OCI-LY7 (cell line): ENCODE results near the gene UBE2E1.

ENCODE experiments used
- CTCF ChIP-seq: fragments of 200-600 bp; sonication (generic); conservative IDR thresholded peaks from 2 replicates; pipeline ENCODE4 v1.5.1; 2014; ENCODE audit warnings: mild to moderate bottlenecking, antibody characterized with exemption, low read length, moderate library complexity, mixed read lengths
- EZH2phosphoT487 ChIP-seq: fragments of 200-600 bp; sonication (generic); IDR thresholded peaks from 2 replicates; pipeline ENCODE4 v1.6.1; 2018; ENCODE audit warnings: low read depth, borderline replicate concordance, mild to moderate bottlenecking, mixed run types, antibody characterized with exemption, low read length, moderate library complexity, mixed read lengths

- no peak for TF ChIP-seq CTCF
- TF ChIP-seq EZH2phosphoT487 = no peak
Observed at GRCh38 chr3:23913873-23914743, 108.4 kb downstream of the UBE2E1 start.
